Osteocyte (in vitro differentiated cells): ENCODE data around the gene GRIK2. TPM values are rescaled to one million over a fixed set of nuclear protein-coding genes. Genes with fewer than 3 reads are reported as not detected.

Experiments
- DNase-seq: peaks from one replicate; pipeline ENCODE4 v3.0.0; 2021; ENCODE audit warnings: mixed read lengths; ENCODE audit not compliant: unreplicated experiment; ENCODE audit errors: extremely low spot score
- H3K27ac Mint-ChIP-seq: one replicate; pipeline ENCODE4 v1.8.0; 2021; ENCODE audit warnings: mild to moderate bottlenecking, mixed read lengths; ENCODE audit not compliant: unreplicated experiment
- H3K27me3 Mint-ChIP-seq: one replicate; pipeline ENCODE4 v1.8.0; 2021; ENCODE audit warnings: mixed read lengths; ENCODE audit not compliant: unreplicated experiment
- H3K36me3 Mint-ChIP-seq: one replicate; pipeline ENCODE4 v1.8.0; 2021; ENCODE audit warnings: mixed read lengths; ENCODE audit not compliant: unreplicated experiment
- H3K4me1 Mint-ChIP-seq: one replicate; pipeline ENCODE4 v1.8.0; 2021; ENCODE audit warnings: mixed read lengths; ENCODE audit not compliant: unreplicated experiment
- H3K4me3 Mint-ChIP-seq: one replicate; pipeline ENCODE4 v1.8.0; 2021; ENCODE audit warnings: mild to moderate bottlenecking, moderate library complexity, mixed read lengths; ENCODE audit not compliant: unreplicated experiment
- H3K9me3 Mint-ChIP-seq: one replicate; pipeline ENCODE4 v1.8.0; 2021; ENCODE audit warnings: mixed read lengths; ENCODE audit not compliant: unreplicated experiment
- total RNA-seq: library from RNA; stranded (reverse); gene quantifications from 2 replicates; pipeline ENCODE4 v1.2.1, GENCODE V29; 2021
- TF ChIP-seq, protein P1 (sequence below): fragments of 200-600 bp; sonication (generic); IDR thresholded peaks from 2 replicates; pipeline ENCODE4 v1.5.0; 2021; ENCODE audit warnings: antibody characterized with exemption, mild to moderate bottlenecking, moderate library complexity

The GRIK2 gene
- total RNA-seq, 1 donor from 2014 or later = 7.1 TPM

DNA sequence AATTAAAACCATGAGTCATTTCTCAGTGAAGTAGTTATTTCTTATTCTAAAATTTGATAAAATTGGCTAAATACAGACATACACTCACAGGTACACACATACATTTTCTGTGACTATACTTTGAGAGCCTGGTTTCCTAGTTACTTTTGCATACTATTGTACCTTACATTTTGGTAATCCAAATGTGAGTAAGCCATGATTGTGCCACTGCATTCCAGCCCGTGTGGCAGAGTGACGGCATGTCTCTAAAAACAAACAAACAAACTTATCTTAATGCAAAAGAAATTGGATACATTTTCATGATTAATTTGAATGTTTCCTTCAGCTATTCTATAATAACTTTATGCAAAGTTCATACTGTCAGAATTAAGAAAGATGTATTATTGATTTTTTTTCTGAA is 628.8 kb downstream of the GRIK2 start:
- DNase-seq = no peak
- Mint-ChIP-seq H3K27ac (no peak overlapping the region), H3K4me3 (no peak overlapping the region), H3K36me3 (no peaks in the 10 kb centered on the region), H3K4me1 (peaks cover 7% of the 10 kb centered on the region), H3K9me3 (peaks cover 7% of the 10 kb centered on the region), H3K27me3 (no peaks in the 10 kb centered on the region)
- TF ChIP-seq, protein P1, sequence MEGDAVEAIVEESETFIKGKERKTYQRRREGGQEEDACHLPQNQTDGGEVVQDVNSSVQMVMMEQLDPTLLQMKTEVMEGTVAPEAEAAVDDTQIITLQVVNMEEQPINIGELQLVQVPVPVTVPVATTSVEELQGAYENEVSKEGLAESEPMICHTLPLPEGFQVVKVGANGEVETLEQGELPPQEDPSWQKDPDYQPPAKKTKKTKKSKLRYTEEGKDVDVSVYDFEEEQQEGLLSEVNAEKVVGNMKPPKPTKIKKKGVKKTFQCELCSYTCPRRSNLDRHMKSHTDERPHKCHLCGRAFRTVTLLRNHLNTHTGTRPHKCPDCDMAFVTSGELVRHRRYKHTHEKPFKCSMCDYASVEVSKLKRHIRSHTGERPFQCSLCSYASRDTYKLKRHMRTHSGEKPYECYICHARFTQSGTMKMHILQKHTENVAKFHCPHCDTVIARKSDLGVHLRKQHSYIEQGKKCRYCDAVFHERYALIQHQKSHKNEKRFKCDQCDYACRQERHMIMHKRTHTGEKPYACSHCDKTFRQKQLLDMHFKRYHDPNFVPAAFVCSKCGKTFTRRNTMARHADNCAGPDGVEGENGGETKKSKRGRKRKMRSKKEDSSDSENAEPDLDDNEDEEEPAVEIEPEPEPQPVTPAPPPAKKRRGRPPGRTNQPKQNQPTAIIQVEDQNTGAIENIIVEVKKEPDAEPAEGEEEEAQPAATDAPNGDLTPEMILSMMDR = no peak

DNA sequence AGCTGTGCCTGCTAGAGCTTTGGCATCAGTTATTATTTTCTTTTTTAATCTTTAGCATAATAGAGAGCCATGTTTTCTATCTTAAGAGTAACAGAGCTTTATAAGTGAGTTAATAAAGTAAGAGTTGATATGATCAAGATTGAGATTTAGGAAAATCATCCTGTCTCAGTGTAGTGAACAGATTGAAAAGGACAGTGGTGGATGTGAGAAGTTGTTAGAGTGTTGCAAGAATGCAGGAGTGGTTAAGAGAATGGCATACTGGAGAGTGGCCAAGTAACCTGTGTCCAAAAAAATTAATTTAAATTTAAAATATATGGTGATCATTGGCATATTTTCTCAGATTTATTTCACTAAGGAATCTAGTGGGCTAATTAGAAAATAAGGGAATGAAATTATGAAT is 629.3 kb downstream of the GRIK2 start:
- H3K36me3 Mint-ChIP-seq = no peaks in the 10 kb centered on the region
- H3K4me1 Mint-ChIP-seq = peaks cover 7% of the 10 kb centered on the region
- H3K4me3 Mint-ChIP-seq = no peak overlapping the region
- TF ChIP-seq, protein P1 = no peak
- peaks cover 3% of the 10 kb centered on the region for H3K9me3 Mint-ChIP-seq
- no peak for DNase-seq
- no peak overlapping the region for H3K27ac Mint-ChIP-seq
- H3K27me3 Mint-ChIP-seq = no peaks in the 10 kb centered on the region

DNA sequence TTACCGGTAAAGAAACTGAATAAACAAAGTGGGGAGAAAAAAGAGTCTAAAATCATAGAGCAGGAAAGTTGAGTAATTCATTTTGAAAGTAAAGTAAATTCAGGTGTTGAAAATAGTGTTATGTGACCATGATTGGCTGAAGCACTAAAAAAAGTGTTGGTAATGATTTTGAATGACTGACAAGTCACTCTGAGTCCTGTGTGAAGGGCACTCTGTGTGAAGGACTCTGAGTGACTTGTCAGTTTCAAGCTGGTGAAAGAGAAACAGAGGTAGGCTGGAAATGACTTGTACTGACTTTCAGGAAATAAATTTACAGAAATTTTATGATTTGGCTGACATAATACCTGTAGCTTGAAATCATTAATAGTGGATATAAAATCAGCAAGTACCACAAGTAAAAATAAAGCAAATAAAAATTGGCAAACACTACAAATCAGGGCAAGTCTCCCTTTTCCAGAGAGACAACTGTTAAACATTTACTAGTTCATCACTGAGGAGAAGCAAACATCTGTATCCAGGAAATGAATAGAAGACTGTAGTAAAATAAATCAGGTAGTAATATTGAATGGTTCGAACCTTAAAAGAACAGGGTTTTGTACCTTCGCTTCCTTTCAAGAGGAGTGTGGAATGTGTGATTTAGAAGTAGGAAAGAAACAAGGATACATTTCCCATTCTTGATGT is 630.6 kb downstream of the GRIK2 start:
- Mint-ChIP-seq H3K4me3 (no peak overlapping the region), H3K36me3 (no peaks in the 10 kb centered on the region), H3K4me1 (peaks cover 7% of the 10 kb centered on the region), H3K27ac (no peak overlapping the region), H3K27me3 (no peaks in the 10 kb centered on the region), H3K9me3 (no peaks in the 10 kb centered on the region)
- DNase-seq = no peak
- TF ChIP-seq, protein P1 = no peak

DNA sequence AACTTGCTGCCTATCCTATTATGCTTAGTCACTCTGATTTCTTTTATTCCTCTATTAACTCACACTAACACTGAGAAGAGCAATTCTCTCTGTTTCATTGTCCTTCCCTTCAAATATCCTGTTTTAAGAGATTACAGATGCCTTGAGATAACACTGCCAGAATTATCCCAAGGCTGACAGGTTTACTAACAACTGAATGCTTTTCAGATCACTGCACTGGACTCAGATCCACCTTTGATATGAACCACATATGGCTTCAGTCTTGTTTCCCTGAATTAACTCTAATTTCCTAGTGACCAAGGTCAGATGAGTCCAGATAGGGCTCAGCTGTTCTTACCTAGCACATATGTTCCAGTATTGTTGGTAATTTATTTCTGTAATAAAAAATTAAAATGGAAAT is 633.1 kb downstream of the GRIK2 start:
- Mint-ChIP-seq H3K27ac (no peak overlapping the region), H3K27me3 (no peaks in the 10 kb centered on the region), H3K4me3 (no peak overlapping the region), H3K4me1 (peaks cover 7% of the 10 kb centered on the region), H3K9me3 (peaks cover 2% of the 10 kb centered on the region), H3K36me3 (no peaks in the 10 kb centered on the region)
- DNase-seq = no peak
- TF ChIP-seq, protein P1 = no peak

DNA sequence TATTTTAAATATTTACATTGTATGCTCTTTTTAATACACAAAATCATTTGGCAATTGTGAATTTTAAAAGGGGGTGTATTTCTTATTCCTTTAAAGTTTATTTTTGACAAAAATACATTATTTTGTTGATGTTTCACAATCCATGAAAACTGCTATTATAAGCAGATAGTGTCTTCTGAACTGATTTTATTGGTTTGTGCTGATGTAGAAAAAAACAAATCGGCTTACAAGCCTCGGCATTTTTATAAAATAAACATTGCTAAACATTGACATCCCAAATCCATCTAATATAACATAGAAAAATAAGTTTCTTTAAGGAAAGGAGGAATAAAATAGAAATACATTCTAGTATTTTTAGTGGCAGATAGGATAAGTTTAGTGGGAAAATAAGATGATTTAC is 634.7 kb downstream of the GRIK2 start:
- no peaks in the 10 kb centered on the region for H3K27me3 Mint-ChIP-seq

More for the DNA sequence above, 634.7 kb downstream of the GRIK2 start:
- no peak overlapping the region for H3K27ac Mint-ChIP-seq
- H3K4me1 Mint-ChIP-seq = peaks cover 5% of the 10 kb centered on the region
- TF ChIP-seq, protein P1 = no peak
- no peak for DNase-seq
- peaks cover 4% of the 10 kb centered on the region for H3K9me3 Mint-ChIP-seq
- no peak overlapping the region for H3K4me3 Mint-ChIP-seq
- no peaks in the 10 kb centered on the region for H3K36me3 Mint-ChIP-seq
